ENCODE measurements around the gene GLRA1. TPM values are rescaled to one million over a fixed set of nuclear protein-coding genes. Genes with fewer than 3 reads are reported as not detected.

The GLRA1 gene
- total and polyA plus RNA-seq, 10 donors = not detected

GRCh38 chr5:151901611-151902010, 23.0 kb downstream of the GLRA1 start:
- no peak for TF ChIP-seq POLR2AphosphoS5 (IDR thresholded peaks at IDR 0.05)
- TF ChIP-seq CTCF (IDR thresholded peaks at IDR 0.05 in 8 of 11, conservative IDR thresholded peaks at IDR 0.05 in 3 of 11) = no peak
- no peak for TF ChIP-seq POLR2A (IDR thresholded peaks at IDR 0.05)
- Histone ChIP-seq H3K36me3 (no peaks in the 10 kb centered on the region), H3K27me3 (replicated peaks in 1 of 7) (peaks cover 0 to 8% (median 0%) of the 10 kb centered on the region in 7 donors), H3K27ac (no peak overlapping the region), H3K4me3 (no peak overlapping the region), H3K9me3 (no peaks in the 10 kb centered on the region), H3K4me1 (no peaks in the 10 kb centered on the region)
- intact Hi-C loops (cut with DNase I; ENCODE audit: low total_unique reads) = no loop called here
- DNase-seq = no peak

GRCh38 chr5:151900891-151901290, 23.8 kb downstream of the GLRA1 start:
- no peaks in the 10 kb centered on the region for H3K4me1 ChIP-seq
- H3K27me3 ChIP-seq (replicated peaks in 1 of 7) = peaks cover 0 to 8% (median 0%) of the 10 kb centered on the region in 7 donors

GRCh38 chr5:151899399-151899798, 25.3 kb downstream of the GLRA1 start:
- Histone ChIP-seq H3K9me3 (no peaks in the 10 kb centered on the region), H3K4me3 (no peak overlapping the region), H3K27ac (no peak overlapping the region), H3K36me3 (no peaks in the 10 kb centered on the region), H3K4me1 (no peaks in the 10 kb centered on the region), H3K27me3 (replicated peaks in 1 of 7) (peaks cover 0 to 7% (median 0%) of the 10 kb centered on the region in 7 donors)
- intact Hi-C loops (cut with DNase I; ENCODE audit: low total_unique reads) = no loop called here
- DNase-seq = no peak
- TF ChIP-seq POLR2AphosphoS5 (IDR thresholded peaks at IDR 0.05) (no peak), POLR2A (IDR thresholded peaks at IDR 0.05) (no peak), CTCF (IDR thresholded peaks at IDR 0.05 in 8 of 11, conservative IDR thresholded peaks at IDR 0.05 in 3 of 11) (no peak)
- WGBS, 5 donors = 59 to 84% (median 68%) methylated on average over 2 of the region's 2 CpGs

More at GRCh38 chr5:151900891-151901290, 23.8 kb downstream of the GLRA1 start:
- Histone ChIP-seq H3K9me3 (no peaks in the 10 kb centered on the region), H3K27ac (no peak overlapping the region), H3K36me3 (no peaks in the 10 kb centered on the region), H3K4me3 (no peak overlapping the region)
- DNase-seq = no peak
- intact Hi-C loops (cut with DNase I; ENCODE audit: low total_unique reads) = no loop called here
- 59 to 84% (median 72%) methylated on average over 3 of the region's 3 CpGs for WGBS, 5 donors
- TF ChIP-seq POLR2A (IDR thresholded peaks at IDR 0.05) = no peak

- no peaks in the 10 kb centered on the region for H3K4me1 ChIP-seq
- no peaks in the 10 kb centered on the region for H3K27me3 ChIP-seq (replicated peaks in 1 of 7)
These were observed 26.8 kb downstream of the GLRA1 start for GRCh38 chr5:151897896-151898295.

More at GRCh38 chr5:151897896-151898295, 26.8 kb downstream of the GLRA1 start:
- Histone ChIP-seq H3K27ac (no peak overlapping the region), H3K4me3 (no peak overlapping the region), H3K9me3 (no peaks in the 10 kb centered on the region), H3K36me3 (no peaks in the 10 kb centered on the region)
- no peak for DNase-seq
- intact Hi-C loops (cut with DNase I; ENCODE audit: low total_unique reads) = no loop called here
- no peak for TF ChIP-seq POLR2AphosphoS5 (IDR thresholded peaks at IDR 0.05)
- no peak for TF ChIP-seq POLR2A (IDR thresholded peaks at IDR 0.05)
- TF ChIP-seq CTCF (IDR thresholded peaks at IDR 0.05 in 8 of 11, conservative IDR thresholded peaks at IDR 0.05 in 3 of 11) = no peak
- 64 to 100% (median 78%) methylated on average over 1 of the region's 1 CpG for WGBS, 5 donors
